Stimulated activated effector memory CD8-positive, alpha-beta T cell treated with anti-CD3 and anti-CD28 coated beads, Interleukin-12 subunit alpha, Interleukin-12 subunit beta, amount 100 ng/mL, for 72 hours (primary cell): ENCODE data around the gene RTF1.
A peak's percentile ranks its signal among the peaks of the same experiment; 100 is the strongest.
"Not testable (repeated sequence)": the region's sequence is repeated elsewhere in the genome, so short reads cannot be mapped to it uniquely, and the experiment has no call there.

Source experiments
- ATAC-seq: fragments of 150-1000 bp; cut with Tn5 transposase; 2 replicates; pipeline ENCODE4 v1.10.0; 2021
- DNase-seq, 2 donors: peaks; one replicate each; pipeline ENCODE4 v3.0.0; 2021 to 2022; ENCODE audit warnings: low spot score in 2 of 2
- H3K27ac Mint-ChIP-seq: one replicate; pipeline ENCODE4 v1.8.0; 2022; ENCODE audit warnings: mild to moderate bottlenecking, mixed read lengths
- H3K36me3 Mint-ChIP-seq: one replicate; pipeline ENCODE4 v1.8.0; 2022; ENCODE audit warnings: mild to moderate bottlenecking, mixed read lengths
- H3K4me1 Mint-ChIP-seq: one replicate; pipeline ENCODE4 v1.8.0; 2022; ENCODE audit warnings: mixed read lengths
- H3K4me3 Mint-ChIP-seq: one replicate; pipeline ENCODE4 v1.8.0; 2022; ENCODE audit warnings: mild to moderate bottlenecking, mixed read lengths
- H3K9me3 Mint-ChIP-seq: one replicate; pipeline ENCODE4 v1.8.0; 2022; ENCODE audit warnings: mixed read lengths

The RTF1 gene

DNA sequence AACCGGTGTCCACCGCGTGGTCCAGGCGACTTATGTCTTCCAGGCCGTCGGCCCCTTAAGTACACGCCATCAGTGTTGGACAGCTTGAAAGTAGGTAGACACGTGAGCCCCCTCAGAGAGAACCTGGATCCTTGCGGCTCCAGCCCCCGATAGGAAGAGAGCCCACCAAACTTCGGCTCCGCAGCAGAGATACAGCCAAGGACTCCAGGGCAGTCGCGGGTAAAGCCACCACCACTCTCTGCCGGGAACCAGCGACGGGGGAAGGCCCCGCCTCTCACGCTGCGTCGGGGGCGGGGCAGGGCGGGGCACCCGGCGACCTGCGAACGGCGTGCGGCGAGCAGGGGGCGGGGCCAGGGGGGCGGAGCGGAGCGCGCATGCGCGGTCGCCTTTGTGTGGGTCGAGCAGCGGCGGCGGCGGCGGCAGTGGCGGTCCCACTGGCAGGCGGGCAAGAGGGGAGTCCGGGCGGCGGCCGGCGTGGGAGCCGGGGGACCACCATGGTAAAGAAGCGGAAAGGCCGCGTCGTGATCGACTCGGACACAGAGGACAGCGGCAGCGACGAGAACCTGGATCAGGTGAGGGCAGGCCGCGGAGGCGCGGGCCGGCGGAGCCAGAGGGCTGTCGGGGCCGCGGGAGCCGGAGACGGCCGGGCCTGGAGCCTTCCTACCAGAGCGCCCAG, at the start of gene RTF1:
TSS of gene RTF1 (plus strand) at position 354 of the 676 bp plus-strand sequence. CDS start at position 375, 21 bp downstream.
- peak within 1 kb of the TSS; percentile 93 for H3K4me3 Mint-ChIP-seq
- peak within 1 kb of the TSS; percentile 93 for H3K27ac Mint-ChIP-seq
- no peaks in the 10 kb centered on the region for H3K9me3 Mint-ChIP-seq
- H3K36me3 Mint-ChIP-seq = peaks cover 12% of the 10 kb centered on the region
- peaks cover 42% of the 10 kb centered on the region for H3K4me1 Mint-ChIP-seq
- peak; percentile 98 to 99 for DNase-seq
- ATAC-seq = peak; percentile 95

DNA sequence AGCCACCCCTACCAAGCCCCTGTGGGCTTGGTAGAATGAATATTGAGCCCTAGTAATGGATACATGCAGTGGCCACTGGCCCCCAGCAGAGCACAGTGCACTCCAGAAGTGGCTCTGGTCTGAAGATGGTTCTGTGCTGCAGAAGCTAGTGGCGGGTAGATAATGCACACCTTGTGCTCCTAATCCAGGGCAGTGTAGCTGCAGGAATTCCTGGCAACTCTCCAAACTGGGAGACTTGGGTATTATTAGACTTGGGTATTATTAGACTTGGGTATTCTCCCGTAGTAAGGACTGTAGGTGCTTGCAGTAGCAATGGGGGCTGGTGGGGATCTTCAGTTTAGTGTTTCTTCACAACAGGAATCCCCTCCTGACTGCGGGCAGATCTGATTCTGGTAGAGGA, 49.5 kb upstream of the RTF1 start:
- Mint-ChIP-seq H3K4me1 (no peaks in the 10 kb centered on the region), H3K36me3 (peaks cover 90% of the 10 kb centered on the region), H3K4me3 (no peak overlapping the region), H3K9me3 (no peaks in the 10 kb centered on the region), H3K27ac (peak overlapping the region; percentile 37)
- DNase-seq = no peak
- ATAC-seq = no peak

DNA sequence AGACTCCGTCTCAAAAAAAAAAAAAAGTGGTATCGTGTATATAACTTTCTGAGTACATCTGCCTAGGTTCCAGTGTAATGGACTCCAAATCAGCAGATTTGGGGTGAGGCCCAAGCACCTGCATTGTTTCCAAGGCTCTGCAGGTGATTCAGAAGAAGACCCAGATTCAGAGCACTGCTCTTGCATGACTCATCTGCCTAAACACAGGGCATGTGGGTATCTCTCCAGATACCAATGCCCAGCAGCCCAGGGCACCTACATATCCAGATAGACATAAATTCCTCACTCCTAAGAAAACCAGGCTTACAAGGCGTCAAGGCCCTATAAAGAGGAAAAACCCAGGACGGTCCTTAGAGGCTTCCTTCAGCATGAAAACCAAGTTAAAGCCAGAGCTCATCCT, 38.9 kb upstream of the RTF1 start:
- Mint-ChIP-seq H3K4me3 (no peak overlapping the region), H3K27ac (no peak overlapping the region), H3K36me3 (peaks cover 89% of the 10 kb centered on the region), H3K4me1 (no peaks in the 10 kb centered on the region), H3K9me3 (no peaks in the 10 kb centered on the region)
- ATAC-seq (no peak), DNase-seq (no peak)

DNA sequence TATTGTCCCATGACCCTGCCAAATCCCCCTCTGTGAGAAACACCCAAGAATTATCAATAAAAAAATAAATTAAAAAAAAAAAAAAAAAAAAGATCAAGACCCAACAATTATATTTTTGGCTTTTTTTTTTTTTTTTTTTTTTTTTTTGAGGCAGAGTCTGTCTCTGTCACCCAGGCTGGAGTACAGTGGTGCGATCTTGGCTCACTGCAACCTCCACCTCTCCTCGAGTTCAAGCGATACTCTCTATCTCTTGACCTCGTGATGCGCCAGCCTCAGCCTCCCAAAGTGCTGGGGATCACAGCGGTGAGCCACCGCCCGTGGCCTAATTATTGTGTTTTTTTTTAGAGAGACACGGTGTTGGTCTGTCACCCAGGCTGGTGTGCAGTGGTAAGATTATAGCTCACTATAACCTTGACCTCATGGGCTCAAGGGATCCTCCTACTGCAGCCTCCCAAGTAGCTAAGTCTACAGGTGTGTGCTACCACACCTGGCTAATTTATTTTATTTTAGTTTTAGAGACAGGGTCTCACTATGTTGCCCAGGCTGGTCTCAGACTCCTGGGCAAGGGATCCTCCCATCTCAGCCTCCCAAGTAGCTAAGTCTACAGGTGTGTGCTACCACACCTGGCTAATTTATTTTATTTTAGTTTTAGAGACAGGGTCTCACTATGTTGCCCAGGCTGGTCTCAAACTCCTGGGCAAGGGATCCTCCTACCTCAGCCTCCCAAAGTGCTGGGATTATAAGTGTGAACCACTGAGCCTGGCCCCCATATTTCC, 32.7 kb upstream of the RTF1 start:
- ATAC-seq, H3K4me3 Mint-ChIP-seq, H3K27ac Mint-ChIP-seq, H3K4me1 Mint-ChIP-seq, H3K9me3 Mint-ChIP-seq, DNase-seq: not testable (repeated sequence)
- peaks cover 74% of the 10 kb centered on the region for H3K36me3 Mint-ChIP-seq

DNA sequence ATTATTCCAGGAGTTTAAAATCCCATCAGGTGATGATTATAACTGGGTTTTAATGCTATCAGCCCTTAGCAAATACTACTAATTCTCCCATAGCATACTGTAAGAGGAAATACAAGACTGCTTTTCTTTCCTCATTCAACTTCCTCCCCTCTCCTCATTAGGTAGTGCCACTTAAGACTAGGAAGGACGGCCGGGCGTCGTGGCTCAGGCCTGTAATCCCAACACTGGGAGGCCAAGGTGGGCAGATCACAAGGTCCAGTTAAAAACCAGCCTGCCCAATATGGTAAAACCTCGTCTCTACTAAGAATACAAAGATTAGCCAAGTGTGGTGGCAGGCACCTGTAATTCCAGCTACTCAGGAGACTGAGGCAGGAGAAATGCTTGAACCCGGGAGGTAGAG, 29.2 kb upstream of the RTF1 start:
- Mint-ChIP-seq H3K27ac (no peak overlapping the region), H3K9me3 (no peaks in the 10 kb centered on the region), H3K36me3 (peaks cover 67% of the 10 kb centered on the region), H3K4me1 (no peaks in the 10 kb centered on the region), H3K4me3 (no peak overlapping the region)
- DNase-seq (no peak), ATAC-seq (no peak)

DNA sequence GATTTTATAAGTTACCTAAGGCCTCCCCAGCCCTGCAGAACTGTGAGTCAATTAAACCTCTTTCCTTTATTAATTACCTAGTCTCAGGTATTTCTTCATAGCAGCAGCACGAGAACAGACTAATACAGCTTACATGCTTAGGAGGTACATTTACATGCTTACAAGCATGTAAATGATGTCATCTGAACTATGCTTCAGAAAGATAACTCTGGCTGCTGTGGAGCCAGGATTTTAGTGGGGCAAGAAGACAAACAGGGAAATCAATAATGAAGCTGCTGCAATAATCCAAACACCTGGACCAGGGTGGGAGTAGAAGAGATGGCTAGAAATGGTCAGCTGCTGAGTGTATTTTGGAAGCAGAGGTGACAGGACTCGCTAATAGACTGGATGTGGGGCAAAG, 24.2 kb upstream of the RTF1 start:
- ATAC-seq (no peak), DNase-seq (no peak)
- no peak overlapping the region for H3K4me3 Mint-ChIP-seq
- H3K4me1 Mint-ChIP-seq = peaks cover 12% of the 10 kb centered on the region
- peaks cover 77% of the 10 kb centered on the region for H3K36me3 Mint-ChIP-seq
- H3K9me3 Mint-ChIP-seq = no peaks in the 10 kb centered on the region
- peak overlapping the region; percentile 32 for H3K27ac Mint-ChIP-seq

DNA sequence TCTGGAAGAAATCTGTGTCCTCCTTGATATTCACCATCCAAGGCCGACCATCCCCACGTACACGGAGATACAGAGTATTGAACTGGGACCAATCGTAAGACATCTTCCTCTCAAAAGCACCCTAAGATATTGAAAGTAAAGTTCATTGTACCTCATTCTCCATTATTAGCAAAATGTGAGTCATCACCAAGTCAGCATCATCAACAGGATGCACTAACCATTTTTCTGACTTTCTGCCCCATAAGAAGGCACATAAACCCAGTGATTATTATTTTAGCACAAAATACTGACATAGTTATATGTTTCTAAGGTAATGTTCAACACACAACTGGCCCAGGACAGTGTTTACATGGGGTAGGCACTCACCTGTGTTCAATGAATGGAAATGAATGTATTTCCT, 22.0 kb upstream of the RTF1 start:
- H3K36me3 Mint-ChIP-seq = peaks cover 57% of the 10 kb centered on the region

DNA sequence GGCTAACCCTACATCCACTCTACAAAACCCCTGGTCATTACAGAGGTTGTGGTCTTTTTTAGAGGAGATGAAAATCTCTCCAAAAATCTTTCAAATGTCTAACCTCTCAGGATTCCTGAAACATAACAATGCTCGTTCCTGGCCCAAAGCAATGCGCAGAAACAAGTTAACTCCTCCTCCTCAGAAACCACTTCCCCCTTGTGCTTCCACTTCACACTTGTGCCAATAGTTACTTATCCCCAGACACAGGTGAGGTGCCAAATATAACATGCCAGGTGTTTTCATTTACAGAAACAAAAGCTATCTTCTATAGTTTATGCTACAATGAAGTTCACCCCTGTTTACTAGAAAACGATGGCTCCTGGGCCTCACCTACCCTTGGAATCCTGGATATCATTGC, 20.8 kb upstream of the RTF1 start:
- Mint-ChIP-seq H3K9me3 (no peaks in the 10 kb centered on the region), H3K4me1 (peaks cover 18% of the 10 kb centered on the region), H3K4me3 (no peak overlapping the region), H3K36me3 (peaks cover 49% of the 10 kb centered on the region), H3K27ac (peak overlapping the region; percentile 5)
- no peak for DNase-seq
- no peak for ATAC-seq

More for the DNA sequence above, 22.0 kb upstream of the RTF1 start:
- peaks cover 12% of the 10 kb centered on the region for H3K4me1 Mint-ChIP-seq
- ATAC-seq (no peak), DNase-seq (no peak)
- no peak overlapping the region for H3K27ac Mint-ChIP-seq
- H3K9me3 Mint-ChIP-seq = no peaks in the 10 kb centered on the region
- H3K4me3 Mint-ChIP-seq = no peak overlapping the region

DNA sequence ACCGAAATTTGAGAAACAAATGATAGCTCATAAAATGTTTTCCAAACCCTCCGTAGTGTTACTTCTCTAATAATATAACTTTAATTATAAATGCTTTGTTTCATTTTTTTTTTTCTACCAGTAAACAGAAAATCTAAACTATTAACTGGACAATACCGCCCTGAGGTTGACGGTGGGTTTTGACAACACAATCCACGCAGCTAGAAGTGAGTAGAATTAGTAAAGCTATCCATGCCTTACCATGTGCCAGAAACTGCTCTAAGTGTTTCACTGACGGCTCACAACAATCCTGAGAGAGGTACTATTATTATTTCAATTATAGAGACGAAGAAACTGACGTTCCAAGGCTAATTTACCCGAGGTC, 15.0 kb upstream of the RTF1 start:
- peaks cover 30% of the 10 kb centered on the region for H3K4me1 Mint-ChIP-seq
- H3K9me3 Mint-ChIP-seq = no peaks in the 10 kb centered on the region
- peak overlapping the region; percentile 97 for H3K27ac Mint-ChIP-seq
- peaks cover 9% of the 10 kb centered on the region for H3K36me3 Mint-ChIP-seq
- no peak for ATAC-seq
- DNase-seq = no peak
- H3K4me3 Mint-ChIP-seq = peak overlapping the region; percentile 92

DNA sequence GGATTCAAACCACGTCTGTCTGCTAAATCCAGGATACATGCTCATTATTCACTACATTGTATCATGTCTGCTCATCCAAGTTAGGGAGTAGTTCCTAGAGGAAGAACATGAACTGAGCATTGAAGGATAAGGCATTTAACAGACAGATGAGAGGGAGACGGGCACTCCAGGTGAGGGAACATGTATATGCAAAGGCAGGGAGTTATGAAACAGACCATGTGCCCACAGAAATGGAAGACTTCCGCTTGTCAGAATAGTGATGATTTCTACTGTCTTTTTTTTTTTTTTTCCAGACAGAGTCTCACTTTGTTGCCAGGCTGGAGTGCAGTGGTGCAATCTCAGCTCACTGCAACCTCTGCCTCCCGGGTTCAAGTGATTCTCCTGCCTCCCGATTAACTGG, 9.6 kb upstream of the RTF1 start:
- Mint-ChIP-seq H3K27ac (no peak overlapping the region), H3K9me3 (no peaks in the 10 kb centered on the region), H3K4me3 (no peak overlapping the region), H3K36me3 (peaks cover 5% of the 10 kb centered on the region), H3K4me1 (peaks cover 24% of the 10 kb centered on the region)
- ATAC-seq (no peak), DNase-seq (no peak)

DNA sequence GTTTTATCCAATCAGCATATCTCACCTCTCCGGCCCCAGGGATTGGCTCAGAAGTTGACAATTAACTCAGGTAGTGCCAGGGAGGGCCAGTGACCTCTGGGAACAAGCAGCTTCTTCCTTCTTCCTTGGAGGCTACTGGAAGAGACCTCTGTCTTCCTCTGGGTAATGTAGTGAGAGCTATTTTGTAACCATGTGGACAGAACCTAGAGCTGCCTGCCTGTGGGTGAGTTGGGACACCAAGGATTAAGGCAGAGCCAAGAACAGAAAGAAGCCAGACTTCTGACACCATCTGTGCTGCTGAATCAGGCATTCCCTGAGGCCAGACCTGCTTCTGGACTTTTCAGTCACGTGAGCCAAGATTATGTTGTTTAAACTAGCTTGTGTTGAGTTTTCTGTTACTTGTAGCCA, 8.7 kb upstream of the RTF1 start:
- ATAC-seq = no peak
- H3K4me3 Mint-ChIP-seq = no peak overlapping the region
- H3K4me1 Mint-ChIP-seq = peaks cover 19% of the 10 kb centered on the region
- H3K9me3 Mint-ChIP-seq = no peaks in the 10 kb centered on the region
- no peaks in the 10 kb centered on the region for H3K36me3 Mint-ChIP-seq
- no peak overlapping the region for H3K27ac Mint-ChIP-seq
- DNase-seq = no peak

DNA sequence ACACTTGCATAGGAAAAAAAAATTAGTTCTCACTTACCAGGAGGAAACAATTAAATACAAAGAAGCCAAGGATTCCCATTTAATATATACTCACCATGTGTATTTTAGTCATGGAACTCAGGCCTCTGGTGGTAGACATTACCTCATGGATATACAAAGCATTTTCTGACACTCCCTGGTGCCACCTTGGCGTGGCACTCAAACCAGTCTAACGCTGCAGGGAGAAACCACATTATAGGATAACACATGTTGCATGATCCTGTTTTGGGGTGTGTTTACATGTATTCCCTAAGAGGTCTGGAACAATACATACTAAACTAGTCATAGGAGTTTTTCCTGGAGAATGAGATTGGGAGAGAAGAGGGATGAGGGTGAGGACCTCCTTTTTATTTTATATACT, 5.9 kb upstream of the RTF1 start:
- no peak for DNase-seq
- Mint-ChIP-seq H3K36me3 (no peaks in the 10 kb centered on the region), H3K4me3 (no peak overlapping the region), H3K4me1 (peaks cover 13% of the 10 kb centered on the region), H3K27ac (no peak overlapping the region), H3K9me3 (no peaks in the 10 kb centered on the region)
- no peak for ATAC-seq

DNA sequence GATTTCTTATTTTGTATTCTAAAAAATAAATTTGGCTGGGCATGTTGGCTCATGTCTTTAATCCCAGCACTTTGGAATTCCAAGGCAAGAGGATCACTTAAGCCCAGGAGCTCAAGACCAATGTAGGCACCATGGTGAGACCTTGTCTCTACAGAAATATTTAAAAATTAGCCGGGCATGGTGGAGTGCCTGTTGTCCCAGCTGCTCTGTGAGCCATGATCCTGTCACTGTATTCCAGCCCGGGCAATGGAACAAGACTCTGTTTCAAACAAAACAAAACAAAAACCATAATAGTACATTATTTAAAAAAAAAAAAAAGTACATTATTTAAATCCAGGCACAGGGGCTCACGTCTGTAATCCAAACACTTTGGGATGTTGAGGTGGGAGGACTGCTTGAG, 5.5 kb upstream of the RTF1 start:
- H3K9me3 Mint-ChIP-seq = no peaks in the 10 kb centered on the region
- no peak overlapping the region for H3K4me3 Mint-ChIP-seq
- no peak for ATAC-seq
- H3K4me1 Mint-ChIP-seq = peaks cover 17% of the 10 kb centered on the region
- no peak for DNase-seq
- no peak overlapping the region for H3K27ac Mint-ChIP-seq
- H3K36me3 Mint-ChIP-seq = peaks cover under 1% of the 10 kb centered on the region

DNA sequence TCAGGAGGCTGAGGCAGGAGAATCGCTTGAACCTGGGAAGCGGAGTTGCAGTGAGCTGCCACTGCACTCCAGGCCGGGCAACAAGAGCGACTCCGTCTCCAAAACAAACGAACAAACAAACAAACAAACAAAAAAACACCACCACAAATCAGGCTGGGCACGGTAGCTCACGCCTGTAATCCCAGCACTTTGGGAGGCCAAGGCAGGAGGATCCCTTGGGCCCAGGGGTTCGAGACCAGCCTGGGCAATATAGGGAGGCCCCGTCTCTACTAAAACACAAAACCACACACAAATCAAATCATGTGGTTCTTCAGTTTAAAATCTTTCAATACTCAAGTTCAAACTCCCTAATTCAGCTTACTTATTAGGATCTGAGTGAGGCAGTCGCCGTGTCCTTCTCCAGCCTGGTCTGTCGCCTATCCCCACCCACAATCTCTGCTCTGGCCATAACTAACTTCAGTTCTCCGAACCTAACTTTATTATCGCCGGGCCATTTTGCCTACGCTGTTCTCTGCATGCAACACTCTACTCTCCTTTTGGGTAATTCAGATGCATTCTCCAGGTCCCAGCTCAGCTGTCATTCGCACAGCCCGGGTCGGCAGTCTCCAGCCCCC, 660 bp upstream of the RTF1 start:
- peaks cover 42% of the 10 kb centered on the region for H3K4me1 Mint-ChIP-seq
- H3K4me3 Mint-ChIP-seq = peak overlapping the region; percentile 93
- peaks cover 12% of the 10 kb centered on the region for H3K36me3 Mint-ChIP-seq
- DNase-seq (no peak), ATAC-seq (no peak)
- no peaks in the 10 kb centered on the region for H3K9me3 Mint-ChIP-seq
- peak overlapping the region; percentile 93 for H3K27ac Mint-ChIP-seq

DNA sequence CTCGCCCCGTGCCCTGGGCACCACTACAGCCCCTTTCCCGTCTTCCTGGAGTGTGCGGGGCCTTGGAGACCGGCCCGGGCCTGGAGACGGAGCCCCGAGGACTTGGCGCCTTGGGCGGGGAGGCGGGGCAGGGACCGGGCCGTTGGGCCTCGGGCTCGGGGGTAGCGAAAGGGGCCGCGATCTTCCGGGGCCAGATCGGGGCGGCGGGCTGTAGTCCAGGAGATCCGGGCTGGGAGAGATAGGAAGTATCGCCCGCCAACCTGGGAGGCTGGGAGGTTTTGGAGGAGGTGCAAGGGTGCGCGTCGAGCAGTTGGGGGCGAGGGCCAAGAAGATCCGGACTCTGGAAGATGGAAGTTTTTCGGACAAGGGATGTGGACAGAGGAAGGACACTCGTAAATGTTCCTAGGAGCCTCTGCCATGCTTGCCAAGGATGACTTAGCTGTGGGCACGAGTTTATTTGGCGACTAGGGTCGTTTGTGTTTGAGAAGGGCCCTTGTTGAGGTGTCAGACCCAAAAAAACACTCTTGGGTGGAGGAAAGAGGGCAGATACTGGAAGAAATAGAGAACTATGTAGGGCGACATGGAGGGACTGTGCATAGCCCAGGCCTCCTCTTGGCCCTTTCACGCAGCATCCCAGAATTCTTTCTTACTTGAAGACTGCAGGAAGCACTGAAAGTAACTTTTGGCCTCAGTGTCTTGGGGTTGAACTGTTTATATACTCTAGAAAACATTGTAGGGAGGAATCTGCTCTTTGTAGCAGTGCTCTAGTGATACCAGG, 712 bp downstream of the RTF1 start:
- DNase-seq (no peak), ATAC-seq (peak; percentile 69)
- peaks cover 42% of the 10 kb centered on the region for H3K4me1 Mint-ChIP-seq
- no peaks in the 10 kb centered on the region for H3K9me3 Mint-ChIP-seq
- peak overlapping the region; percentile 93 for H3K4me3 Mint-ChIP-seq
- peaks cover 12% of the 10 kb centered on the region for H3K36me3 Mint-ChIP-seq
- H3K27ac Mint-ChIP-seq = peak overlapping the region; percentile 93
